ENCODE results near the gene SEMA3F.

The SEMA3F gene

GRCh38 chr3:50219285-50219684, 64.2 kb downstream of the SEMA3F start:
- H3K27ac Mint-ChIP-seq: no peak overlapping the region

GRCh38 chr3:50220109-50220508, 65.0 kb downstream of the SEMA3F start:
- peaks cover 12% of the 10 kb centered on the region for H3K27me3 Mint-ChIP-seq (ENCODE audit: low read depth)
- no peak overlapping the region for H3K27ac Mint-ChIP-seq
- no peaks in the 10 kb centered on the region for H3K9me3 Mint-ChIP-seq
- H3K36me3 Mint-ChIP-seq (ENCODE audit: low read depth): no peaks in the 10 kb centered on the region
- peaks cover 15% of the 10 kb centered on the region for H3K4me1 Mint-ChIP-seq
- no peak for TF ChIP-seq CTCF (IDR thresholded peaks at IDR 0.05; ENCODE audit: unreplicated experiment in 3 of 3)
- H3K4me3 Mint-ChIP-seq: no peak overlapping the region

More at GRCh38 chr3:50219285-50219684, 64.2 kb downstream of the SEMA3F start:
- no peaks in the 10 kb centered on the region for H3K9me3 Mint-ChIP-seq
- no peak for TF ChIP-seq CTCF (IDR thresholded peaks at IDR 0.05; ENCODE audit: unreplicated experiment in 3 of 3)
- H3K4me1 Mint-ChIP-seq: peaks cover 15% of the 10 kb centered on the region
- no peak overlapping the region for H3K4me3 Mint-ChIP-seq
- no peaks in the 10 kb centered on the region for H3K36me3 Mint-ChIP-seq (ENCODE audit: low read depth)
- H3K27me3 Mint-ChIP-seq (ENCODE audit: low read depth): peaks cover 12% of the 10 kb centered on the region

GRCh38 chr3:50221051-50221410, 65.9 kb downstream of the SEMA3F start:
- H3K27me3 Mint-ChIP-seq (ENCODE audit: low read depth): peaks cover 16% of the 10 kb centered on the region
- H3K4me1 Mint-ChIP-seq: peaks cover 19% of the 10 kb centered on the region
- no peaks in the 10 kb centered on the region for H3K36me3 Mint-ChIP-seq (ENCODE audit: low read depth)
- H3K27ac Mint-ChIP-seq: no peak overlapping the region
- H3K4me3 Mint-ChIP-seq: no peak overlapping the region
- H3K9me3 Mint-ChIP-seq: no peaks in the 10 kb centered on the region
- no peak for TF ChIP-seq CTCF (IDR thresholded peaks at IDR 0.05; ENCODE audit: unreplicated experiment in 3 of 3)

GRCh38 chr3:50221411-50222168, 66.5 kb downstream of the SEMA3F start:
- Mint-ChIP-seq H3K4me1 (peaks cover 22% of the 10 kb centered on the region), H3K27me3 (ENCODE audit: low read depth) (peaks cover 16% of the 10 kb centered on the region), H3K27ac (no peak overlapping the region), H3K36me3 (ENCODE audit: low read depth) (no peaks in the 10 kb centered on the region), H3K9me3 (no peaks in the 10 kb centered on the region), H3K4me3 (no peak overlapping the region)
- TF ChIP-seq CTCF (IDR thresholded peaks at IDR 0.05; ENCODE audit: unreplicated experiment in 3 of 3): no peak

GRCh38 chr3:50222169-50222528, 67.0 kb downstream of the SEMA3F start:
- Mint-ChIP-seq H3K27me3 (ENCODE audit: low read depth) (peaks cover 16% of the 10 kb centered on the region), H3K27ac (no peak overlapping the region)

More at GRCh38 chr3:50222169-50222528, 67.0 kb downstream of the SEMA3F start:
- H3K9me3 Mint-ChIP-seq: no peaks in the 10 kb centered on the region
- no peaks in the 10 kb centered on the region for H3K36me3 Mint-ChIP-seq (ENCODE audit: low read depth)
- peaks cover 26% of the 10 kb centered on the region for H3K4me1 Mint-ChIP-seq
- no peak for TF ChIP-seq CTCF (IDR thresholded peaks at IDR 0.05; ENCODE audit: unreplicated experiment in 3 of 3)
- no peak overlapping the region for H3K4me3 Mint-ChIP-seq

All from nephron (organoid).